ENCODE data around the gene LRRC4C. TPM values are rescaled to one million over a fixed set of nuclear protein-coding genes. Genes with fewer than 3 reads are reported as not detected.

The LRRC4C gene
- total RNA-seq, 1 experiment from 2014 or later = not detected

GRCh38 chr11:40226654-40227053, 1232.8 kb downstream of the LRRC4C start:
- H3K27ac Mint-ChIP-seq (ENCODE audit: unreplicated experiment) = no peak overlapping the region
- intact Hi-C loops (cut with micrococcal nuclease; ENCODE audit: unreplicated experiment) = no loop called here
- DNase-seq = no peak
- no peaks in the 10 kb centered on the region for H3K36me3 Mint-ChIP-seq (ENCODE audit: insufficient read depth, unreplicated experiment)
- no TSS peak for BruUV-seq (replicated peaks)
- TF ChIP-seq CTCF (IDR thresholded peaks at IDR 0.05; ENCODE audit: unreplicated experiment) = no peak
- no peak overlapping the region for H3K4me3 Mint-ChIP-seq (ENCODE audit: low read depth, unreplicated experiment)
- no peaks in the 10 kb centered on the region for H3K4me1 Mint-ChIP-seq (ENCODE audit: low read depth, unreplicated experiment)
- CTCF ChIA-PET = no interaction called here
- H3K27me3 Mint-ChIP-seq (ENCODE audit: unreplicated experiment) = no peaks in the 10 kb centered on the region
- H3K9me3 Mint-ChIP-seq (ENCODE audit: low read depth, unreplicated experiment) = peaks cover 10% of the 10 kb centered on the region

GRCh38 chr11:40223596-40224330, 1235.7 kb downstream of the LRRC4C start:
- no peaks in the 10 kb centered on the region for H3K27me3 Mint-ChIP-seq (ENCODE audit: unreplicated experiment)

GRCh38 chr11:40219401-40219800, 1240.1 kb downstream of the LRRC4C start:
- no peak for DNase-seq
- Mint-ChIP-seq H3K4me3 (ENCODE audit: low read depth, unreplicated experiment) (no peak overlapping the region), H3K36me3 (ENCODE audit: insufficient read depth, unreplicated experiment) (no peaks in the 10 kb centered on the region), H3K27ac (ENCODE audit: unreplicated experiment) (no peak overlapping the region), H3K9me3 (ENCODE audit: low read depth, unreplicated experiment) (peaks cover 19% of the 10 kb centered on the region), H3K27me3 (ENCODE audit: unreplicated experiment) (no peaks in the 10 kb centered on the region), H3K4me1 (ENCODE audit: low read depth, unreplicated experiment) (no peaks in the 10 kb centered on the region)
- TF ChIP-seq CTCF (IDR thresholded peaks at IDR 0.05; ENCODE audit: unreplicated experiment) = no peak
- no TSS peak for BruUV-seq (replicated peaks)
- CTCF ChIA-PET = no interaction called here
- intact Hi-C loops (cut with micrococcal nuclease; ENCODE audit: unreplicated experiment) = no loop called here

More at GRCh38 chr11:40223596-40224330, 1235.7 kb downstream of the LRRC4C start:
- Mint-ChIP-seq H3K9me3 (ENCODE audit: low read depth, unreplicated experiment) (peaks cover 12% of the 10 kb centered on the region), H3K4me1 (ENCODE audit: low read depth, unreplicated experiment) (no peaks in the 10 kb centered on the region), H3K4me3 (ENCODE audit: low read depth, unreplicated experiment) (no peak overlapping the region), H3K36me3 (ENCODE audit: insufficient read depth, unreplicated experiment) (no peaks in the 10 kb centered on the region), H3K27ac (ENCODE audit: unreplicated experiment) (no peak overlapping the region)
- no peak for TF ChIP-seq CTCF (IDR thresholded peaks at IDR 0.05; ENCODE audit: unreplicated experiment)
- intact Hi-C loops (cut with micrococcal nuclease; ENCODE audit: unreplicated experiment) = no loop called here
- no TSS peak for BruUV-seq (replicated peaks)
- CTCF ChIA-PET = no interaction called here
- no peak for DNase-seq

GRCh38 chr11:40215556-40215955, 1243.9 kb downstream of the LRRC4C start:
- no peaks in the 10 kb centered on the region for H3K4me1 Mint-ChIP-seq (ENCODE audit: low read depth, unreplicated experiment)
- H3K27me3 Mint-ChIP-seq (ENCODE audit: unreplicated experiment) = no peaks in the 10 kb centered on the region
- H3K9me3 Mint-ChIP-seq (ENCODE audit: low read depth, unreplicated experiment) = peaks cover 13% of the 10 kb centered on the region
- no peak overlapping the region for H3K27ac Mint-ChIP-seq (ENCODE audit: unreplicated experiment)
- no peak for DNase-seq
- CTCF ChIA-PET = no interaction called here
- no TSS peak for BruUV-seq (replicated peaks)
- no peak for TF ChIP-seq CTCF (IDR thresholded peaks at IDR 0.05; ENCODE audit: unreplicated experiment)
- intact Hi-C loops (cut with micrococcal nuclease; ENCODE audit: unreplicated experiment) = no loop called here
- H3K36me3 Mint-ChIP-seq (ENCODE audit: insufficient read depth, unreplicated experiment) = no peaks in the 10 kb centered on the region
- no peak overlapping the region for H3K4me3 Mint-ChIP-seq (ENCODE audit: low read depth, unreplicated experiment)
